Heart left ventricle (tissue), 16 donors: Measurements from ENCODE around the gene SLX4IP. TPM values are rescaled to one million over a fixed set of nuclear protein-coding genes. Genes with fewer than 3 reads are reported as not detected.

ENCODE experiments used
- ATAC-seq, 4 donors: fragments of 200-7000 bp; cut with Tn5 transposase; one replicate each; pipeline ENCODE4 v1.9.1; 2020 to 2022; ENCODE audit warnings: moderate library complexity in 4 of 4, mild to moderate bottlenecking in 3 of 4, moderate number of reproducible peaks in 1 of 4
- DNase-seq, 5 donors: peaks; one replicate each; pipeline ENCODE4 v3.0.0-alpha.2; 2020
- H3K27ac ChIP-seq, 12 donors: fragments of 200-600 bp; sonication (generic) in 4 of 12; one replicate each; pipeline versions ENCODE4 v1.5.0 to v1.8.0; 2016 to 2022; ENCODE audit warnings: mild to moderate bottlenecking in 2 of 12
- H3K27me3 ChIP-seq, 9 donors: fragments of 200-600 bp; sonication (generic) in 2 of 9; one replicate each; pipeline versions ENCODE4 v1.5.1 to v1.8.0; 2016 to 2022; ENCODE audit warnings: mild to moderate bottlenecking in 3 of 9
- H3K36me3 ChIP-seq, 9 donors: fragments of 200-600 bp; sonication (generic) in 2 of 9; one replicate each; pipeline versions ENCODE4 v1.5.0 to v1.8.0; 2018 to 2022; ENCODE audit warnings: mild to moderate bottlenecking in 2 of 9
- H3K4me1 ChIP-seq, 12 donors: fragments of 200-600 bp; sonication (generic) in 4 of 12; one replicate each; pipeline versions ENCODE4 v1.5.0 to v1.8.0; 2016 to 2022; ENCODE audit warnings: mild to moderate bottlenecking in 3 of 12
- H3K4me3 ChIP-seq, 12 donors: fragments of 200-600 bp; sonication (generic) in 4 of 12; one replicate each; pipeline versions ENCODE4 v1.5.0 to v1.8.0; 2017 to 2022; ENCODE audit warnings: mild to moderate bottlenecking in 9 of 12, moderate library complexity in 4 of 12
- H3K9me3 ChIP-seq, 12 donors: fragments of 200-600 bp; sonication (generic) in 4 of 12; one replicate each; pipeline versions ENCODE4 v1.5.0 to v1.8.0; 2016 to 2022; ENCODE audit warnings: mild to moderate bottlenecking in 1 of 12
- CTCF ChIP-seq, 12 donors: fragments of 200-600 bp; sonication (generic) in 4 of 12; IDR thresholded peaks; one replicate each; pipeline versions ENCODE4 v1.5.0 to v1.8.0; 2018 to 2022; ENCODE audit warnings: antibody characterized with exemption in 12 of 12, mild to moderate bottlenecking in 5 of 12
- POLR2A ChIP-seq, 2 donors: fragments of 450-650 bp; IDR thresholded peaks; one replicate each; pipeline ENCODE4 v1.6.1; 2017; ENCODE audit warnings: antibody characterized with exemption in 2 of 2, mild to moderate bottlenecking in 2 of 2, moderate library complexity in 2 of 2
- WGBS, 4 donors: extraction: QIAGEN DNeasy Blood & Tissue Kit in 2 of 4; methylation state at CpG; one replicate each; pipeline versions ENCODE4 v1.1.5 to v1.1.7; 2013 to 2018; 5-methylcytosine and 5-hydroxymethylcytosine counted together
- intact Hi-C, 10 donors: fragments of 100-400 bp; cut with DNase I; formaldehyde crosslinking; loops; one replicate each; pipeline versions ENCODE4 v1.11.1 to v1.14.2; 2022
- polyA plus RNA-seq, 2 donors: library from polyadenylated mRNA; stranded (reverse); fragments of 200-250 nt; gene quantifications; one replicate each; pipeline ENCODE4 v1.2.3, GENCODE V29; 2013
- total RNA-seq, 9 donors: library from RNA; depleted of rRNA in 2 of 9; stranded (reverse); fragments of >200 nt in 2 of 9; fragmentation: NEBNext Ultra II Directional in 3 of 9; extraction: Animal tissue kit (Norgen Biotek cat#: 25700) in 3 of 9; gene quantifications; one replicate each; pipeline versions ENCODE4 v1.1.0 to v1.2.4, GENCODE V29; 2016 to 2023
- donor health status: ischemic (EF 13 %, LVEDD 7.1; RV severe dilation, severe dysfunction).
- donor health status: healthy with polysubstance abuse.
- donor health status: DM: no; HTN: yes; CAD: no.
- donor health status: DM: no; HTN: no; CAD: no.
- donor health status: ischemic (EF 25% LVEDD 6.9; RV normal size, moderate dysfunction).
- donor health status: ischemic (EF 25% LVEDD 5.7; RV mildly dilated, moderate dysfunction).
- donor health status: healthy.
- donor health status: DM: yes; HTN: yes; CAD: no.
- donor health status: ischemic (EF 35%, LVEDD 5.7; RV mildly dilated, moderate dysfunction).
- donor health status: nonischemic (EF 11% LVEDD 7.7; RV severe dilation, severe dysfunction).
- donor health status: DM: yes; HTN: yes; CAD: no.
- donor health status: PGD.
- donor health status: ischemic (EF 29% LVEDD 5.4; RV normal size, mild dysfunction).
- donor health status: nonischemic (EF 23%, LVEDD 6.1; RV moderate dilation, normal function).

Gene SLX4IP
- total and polyA plus RNA-seq, 11 donors = 1.1 to 4.3 (median 2.4) TPM

- no peaks in the 10 kb centered on the region for H3K36me3 ChIP-seq
- no peaks in the 10 kb centered on the region for H3K27me3 ChIP-seq
- DNase-seq (no peak), ATAC-seq (no peak)
- intact Hi-C loops = loop anchor here in 7 of 10 donors (5.0 to 10.0 kb wide), 7 partner anchors 87 to 1080 kb away; partner anchors contain the start of gene JAG1 (in 2 of the 7)
- TF ChIP-seq CTCF (IDR thresholded peaks at IDR 0.05) (no peak), POLR2A (IDR thresholded peaks at IDR 0.05) (no peak)
- no peak overlapping the region for H3K27ac ChIP-seq
- 95 to 96% (median 96%) methylated on average over 3 of the region's 3 CpGs for WGBS, 4 donors
- H3K4me3 ChIP-seq = no peak overlapping the region
- H3K4me1 ChIP-seq = peaks cover 0 to 51% (median 30%) of the 10 kb centered on the region in 12 donors
- peaks cover 0 to 3% (median 0%) of the 10 kb centered on the region in 12 donors for H3K9me3 ChIP-seq
Observed at GRCh38 chr20:10465135-10465534, 30.0 kb downstream of the SLX4IP start.

DNA sequence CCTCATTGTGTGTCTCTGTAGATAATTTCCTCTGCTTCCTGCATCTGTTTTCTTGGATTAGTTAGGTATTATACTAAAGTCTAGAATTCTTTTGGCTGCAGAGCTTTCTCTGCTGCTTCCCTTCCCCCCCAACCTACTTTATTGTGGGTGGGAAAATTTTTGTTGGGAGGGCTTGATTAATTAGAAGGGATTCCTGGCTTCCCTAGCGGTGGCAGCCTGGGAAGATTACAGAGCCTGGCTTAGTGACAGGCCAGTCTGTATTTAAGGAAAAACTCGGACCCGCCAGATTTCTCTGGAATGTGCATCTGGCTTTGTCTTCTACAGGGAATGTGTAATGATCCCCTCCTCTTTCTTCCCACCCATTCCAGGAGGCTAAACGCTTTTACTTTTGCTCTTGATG lies 31.2 kb downstream of the SLX4IP start:
- intact Hi-C loops = loop anchor here in 8 of 10 donors (2.0 to 10.0 kb wide), 9 partner anchors 32 to 1078 kb away; partner anchors contain the start of genes JAG1 (in 2 of the 8), MKKS (in 2 of the 8) and SLX4IP (in 2 of the 8)
- ATAC-seq (peak in 2 of 4 donors; percentile 55 to 63), DNase-seq (peak in 3 of 5 donors; percentile 33 to 52 (median 37))
- H3K36me3 ChIP-seq = no peaks in the 10 kb centered on the region
- H3K27ac ChIP-seq = peak overlapping the region in 10 of 12 donors; percentile 1 to 69 (median 50)
- H3K9me3 ChIP-seq = peaks cover 0 to 3% (median 0%) of the 10 kb centered on the region in 12 donors
- 31 to 44% (median 33%) methylated on average over 4 of the region's 4 CpGs for WGBS, 4 donors
- TF ChIP-seq POLR2A (IDR thresholded peaks at IDR 0.05) = no peak
- peak in 2 of 12 donors; percentile 7 to 15 for TF ChIP-seq CTCF (IDR thresholded peaks at IDR 0.05)
- peaks cover 0 to 56% (median 31%) of the 10 kb centered on the region in 12 donors for H3K4me1 ChIP-seq
- H3K4me3 ChIP-seq = peak overlapping the region in 7 of 12 donors; percentile 5 to 41 (median 13)
- no peaks in the 10 kb centered on the region for H3K27me3 ChIP-seq

DNA sequence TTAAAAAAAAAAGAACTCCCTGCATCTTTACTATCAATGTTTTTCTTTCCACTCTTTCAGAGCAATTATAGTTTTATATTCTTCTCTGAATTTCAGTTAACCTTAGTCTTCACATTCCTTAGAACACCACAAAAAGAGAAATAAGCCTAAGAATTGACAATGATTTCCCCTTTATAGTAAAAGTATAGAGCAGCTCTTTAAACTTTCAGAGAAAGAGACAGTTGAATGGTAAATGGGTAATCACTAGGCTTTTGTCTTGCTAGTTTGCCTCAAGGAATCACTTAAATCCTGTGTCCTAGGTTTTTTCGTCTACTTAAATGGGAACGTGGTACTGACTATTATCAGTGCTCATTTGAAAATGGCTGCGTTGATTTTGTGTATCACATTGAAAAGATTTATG lies 31.8 kb downstream of the SLX4IP start:
- DNase-seq = no peak
- intact Hi-C loops = loop anchor here in 8 of 10 donors (2.0 to 10.0 kb wide), 9 partner anchors 32 to 1078 kb away; partner anchors contain the start of genes JAG1 (in 2 of the 8), MKKS (in 2 of the 8) and SLX4IP (in 2 of the 8)
- Histone ChIP-seq H3K9me3 (peaks cover 0 to 3% (median 0%) of the 10 kb centered on the region in 12 donors), H3K4me1 (peaks cover 0 to 52% (median 31%) of the 10 kb centered on the region in 12 donors), H3K36me3 (no peaks in the 10 kb centered on the region), H3K27me3 (no peaks in the 10 kb centered on the region), H3K4me3 (peak overlapping the region in 6 of 12 donors; percentile 5 to 41 (median 12)), H3K27ac (peak overlapping the region in 10 of 12 donors; percentile 1 to 69 (median 50))
- WGBS, 4 donors = 47 to 66% (median 57%) methylated on average over 3 of the region's 3 CpGs
- ATAC-seq = no peak
- no peak for TF ChIP-seq CTCF (IDR thresholded peaks at IDR 0.05)
- TF ChIP-seq POLR2A (IDR thresholded peaks at IDR 0.05) = no peak

DNA sequence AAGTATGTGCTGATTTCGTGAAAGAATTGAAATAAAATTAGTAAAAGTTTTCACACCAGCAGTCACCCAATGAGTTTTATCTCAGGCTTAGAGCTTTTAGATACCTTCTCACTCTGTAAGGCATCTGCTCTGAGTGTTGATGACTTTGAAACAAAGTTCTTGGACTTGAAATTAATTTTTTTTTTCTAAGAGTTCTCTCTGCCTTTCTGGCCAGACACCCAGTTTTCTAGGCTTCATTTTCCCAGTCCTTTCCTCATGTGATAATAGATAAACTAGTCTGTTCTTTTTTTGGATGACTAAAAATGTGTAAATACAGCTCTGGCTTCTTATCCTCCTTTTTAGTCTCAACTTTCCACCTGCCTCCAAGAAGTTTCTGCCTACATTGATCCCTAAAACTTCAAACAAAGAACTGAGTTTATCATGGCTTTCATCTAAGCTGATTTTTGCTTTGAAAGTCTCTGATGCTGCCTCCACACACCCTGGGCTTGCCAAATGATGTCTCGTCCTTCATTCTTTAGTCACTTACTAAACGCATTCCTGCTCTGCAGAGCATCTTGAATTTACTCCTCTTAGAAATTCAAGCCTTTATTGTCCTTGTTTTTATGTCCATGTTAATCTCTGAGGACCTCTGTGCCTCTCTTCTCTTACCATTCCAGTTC lies 32.7 kb downstream of the SLX4IP start:
- ATAC-seq (no peak), DNase-seq (no peak)
- intact Hi-C loops = loop anchor here in 8 of 10 donors (2.0 to 10.0 kb wide), 10 partner anchors 33 to 1077 kb away; partner anchors contain the start of genes JAG1 (in 2 of the 8), MKKS (in 2 of the 8) and SLX4IP (in 2 of the 8)
- H3K4me1 ChIP-seq = peaks cover 0 to 45% (median 31%) of the 10 kb centered on the region in 12 donors
- H3K9me3 ChIP-seq = peaks cover 0 to 3% (median 0%) of the 10 kb centered on the region in 12 donors
- 43 to 63% (median 57%) methylated on average over 3 of the region's 3 CpGs for WGBS, 4 donors
- no peak overlapping the region for H3K4me3 ChIP-seq
- TF ChIP-seq POLR2A (IDR thresholded peaks at IDR 0.05) (no peak), CTCF (IDR thresholded peaks at IDR 0.05) (no peak)
- no peaks in the 10 kb centered on the region for H3K36me3 ChIP-seq
- H3K27ac ChIP-seq = peak overlapping the region in 6 of 12 donors; percentile 50 to 69 (median 57)
- H3K27me3 ChIP-seq = no peaks in the 10 kb centered on the region
